Prostate gland (tissue), 2 donors: ENCODE results near the gene CREM.

ENCODE experiments used
- POLR2A ChIP-seq: fragments of 450-650 bp; IDR thresholded peaks from one replicate; pipeline ENCODE4 v1.6.1; 2016; ENCODE audit warnings: antibody characterized with exemption, mild to moderate bottlenecking
- POLR2AphosphoS5 ChIP-seq: sonication (generic); formaldehyde crosslinking; IDR thresholded peaks from one replicate; pipeline ENCODE4 v1.6.1; 2017; ENCODE audit warnings: antibody characterized with exemption
- TF ChIP-seq, protein P1 (sequence below), 4 experiments: fragments of 200-600 bp in 2 of 4; fragments of 450-650 bp in 2 of 4; sonication (generic) in 2 of 4; IDR thresholded peaks; 1 replicate in 3 of 4; 2 replicates in 1 of 4; pipeline ENCODE4 v1.5.1; 2016 to 2019; ENCODE audit warnings: antibody characterized with exemption in 4 of 4, mild to moderate bottlenecking in 2 of 4, moderate library complexity in 2 of 4

DNA sequence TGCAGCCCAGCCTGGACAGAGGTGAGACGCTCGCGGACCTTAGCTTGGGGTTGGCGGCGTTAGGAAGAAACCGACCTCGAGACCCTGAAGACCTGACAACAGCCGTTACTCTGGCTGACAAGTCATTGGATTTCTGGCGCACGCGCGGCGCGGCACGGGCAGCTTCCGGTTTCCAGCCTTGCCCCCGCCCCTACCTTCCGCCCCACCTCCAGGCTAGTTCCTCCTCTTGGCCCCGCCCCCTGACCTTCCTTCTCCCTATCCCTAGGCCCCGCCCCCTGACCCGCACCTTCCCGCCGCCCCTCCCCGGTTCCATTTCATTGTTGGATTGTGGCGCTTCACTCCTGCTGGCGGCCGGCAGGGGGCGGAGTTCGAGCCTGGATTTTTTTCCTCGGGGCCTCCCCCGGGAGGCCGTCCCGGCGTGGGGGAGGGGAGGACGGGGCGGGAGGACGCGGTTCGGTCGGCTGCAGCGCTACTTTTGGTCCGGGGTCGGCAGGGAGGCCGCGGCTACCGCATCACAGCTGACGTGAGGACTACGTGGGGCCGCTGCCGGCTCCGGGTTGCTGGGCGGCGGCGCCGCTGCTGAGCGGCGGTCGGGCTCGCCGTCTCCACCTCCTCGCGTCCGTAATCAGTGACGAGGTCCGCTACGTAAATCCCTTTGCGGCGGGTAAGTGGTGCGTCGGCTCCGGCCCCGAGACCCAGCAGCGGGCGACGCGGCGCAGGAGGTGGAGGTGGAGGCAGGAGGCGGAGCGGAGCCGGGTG lies at the start of gene CREM:
- TF ChIP-seq, protein P1, sequence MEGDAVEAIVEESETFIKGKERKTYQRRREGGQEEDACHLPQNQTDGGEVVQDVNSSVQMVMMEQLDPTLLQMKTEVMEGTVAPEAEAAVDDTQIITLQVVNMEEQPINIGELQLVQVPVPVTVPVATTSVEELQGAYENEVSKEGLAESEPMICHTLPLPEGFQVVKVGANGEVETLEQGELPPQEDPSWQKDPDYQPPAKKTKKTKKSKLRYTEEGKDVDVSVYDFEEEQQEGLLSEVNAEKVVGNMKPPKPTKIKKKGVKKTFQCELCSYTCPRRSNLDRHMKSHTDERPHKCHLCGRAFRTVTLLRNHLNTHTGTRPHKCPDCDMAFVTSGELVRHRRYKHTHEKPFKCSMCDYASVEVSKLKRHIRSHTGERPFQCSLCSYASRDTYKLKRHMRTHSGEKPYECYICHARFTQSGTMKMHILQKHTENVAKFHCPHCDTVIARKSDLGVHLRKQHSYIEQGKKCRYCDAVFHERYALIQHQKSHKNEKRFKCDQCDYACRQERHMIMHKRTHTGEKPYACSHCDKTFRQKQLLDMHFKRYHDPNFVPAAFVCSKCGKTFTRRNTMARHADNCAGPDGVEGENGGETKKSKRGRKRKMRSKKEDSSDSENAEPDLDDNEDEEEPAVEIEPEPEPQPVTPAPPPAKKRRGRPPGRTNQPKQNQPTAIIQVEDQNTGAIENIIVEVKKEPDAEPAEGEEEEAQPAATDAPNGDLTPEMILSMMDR (IDR thresholded peaks at IDR 0.05): peak; percentile 80 to 94 (median 90)
- TF ChIP-seq POLR2A: peak; percentile 97
- peak; percentile 93 for TF ChIP-seq POLR2AphosphoS5
